HepG2 (cell line): Measurements from ENCODE around the gene ANKRD52. TPM values are rescaled to one million over a fixed set of nuclear protein-coding genes. Genes with fewer than 3 reads are reported as not detected.
"Not testable (repeated sequence)": the region's sequence is repeated elsewhere in the genome, so short reads cannot be mapped to it uniquely, and the experiment has no call there.

Source experiments
- ATAC-seq: fragments of 200-7000 bp; cut with Tn5 transposase; 3 replicates; pipeline ENCODE4 v1.9.1; 2020; ENCODE audit warnings: mild to moderate bottlenecking, moderate library complexity
- BruUV-seq: library from RNA; stranded (reverse); fragments of 400-500 nt; replicated peaks from 2 replicates; lab custom pipeline; 2021; lab: Mats Ljungman, UMichigan
- CTCF ChIA-PET: fragments of 300-600 bp; formaldehyde crosslinking; extraction: SDS; loops from one replicate; lab custom pipeline; 2021; ENCODE audit warnings: low total read pairs, inconsistent platforms, low intra/inter-chr PET ratio; lab: Yijun Ruan, JAX
- POLR2A ChIA-PET: fragments of 350-600 bp; sonication (Branson Sonifier 250); formaldehyde crosslinking; loops from one replicate; lab custom pipeline; 2020; ENCODE audit warnings: antibody characterized with exemption, inconsistent platforms; lab: Yijun Ruan, JAX
- DNase-seq: peaks from one replicate; pipeline ENCODE4 v3.0.0-alpha.2; 2015; ENCODE audit warnings: low spot score
- FAIRE-seq: peaks from 3 replicates; lab custom pipeline; 2011; peaks lifted over from hg19 to GRCh38; lab: Jason Lieb, UNC
- H2AFZ ChIP-seq: one replicate; pipeline ENCODE4 v1.6.1; 2011; ENCODE audit warnings: low read length, inconsistent platforms
- H3K27ac ChIP-seq: fragments of 300-600 bp; 3 replicates; pipeline ENCODE4 v1.8.0; 2011; ENCODE audit warnings: mixed run types, mild to moderate bottlenecking, mixed read lengths, low read length, inconsistent platforms; ENCODE audit not compliant: insufficient read depth; ENCODE audit errors: extremely low read length
- H3K27me3 ChIP-seq, 2 experiments: fragments of 200-600 bp in 1 of 2; 2 replicates in 1 of 2; 3 replicates in 1 of 2; pipeline versions ENCODE4 v1.6.0 to v1.8.0; 2011; ENCODE audit warnings: low read length in 2 of 2, mild to moderate bottlenecking in 2 of 2, moderate library complexity in 2 of 2, inconsistent platforms in 1 of 2; ENCODE audit not compliant: insufficient read depth in 2 of 2, control insufficient read depth in 1 of 2
- H3K36me3 ChIP-seq, 2 experiments: fragments of 200-600 bp in 1 of 2; replicated peaks in 1 of 2; 2 replicates in 1 of 2; 3 replicates in 1 of 2; pipeline versions ENCODE4 v1.5.1 to v1.8.0; 2011; ENCODE audit warnings: low read length in 2 of 2, inconsistent platforms in 1 of 2; ENCODE audit not compliant: insufficient read depth in 2 of 2, control insufficient read depth in 1 of 2
- H3K4me1 ChIP-seq: 2 replicates; pipeline ENCODE4 v1.5.1; 2012; ENCODE audit warnings: low read length, inconsistent platforms; ENCODE audit not compliant: insufficient read depth
- H3K4me2 ChIP-seq: 2 replicates; pipeline ENCODE4 v1.6.0; 2011; ENCODE audit warnings: low read depth, low read length, inconsistent platforms
- H3K4me3 ChIP-seq, 3 experiments: fragments of 200-600 bp in 1 of 3; sonication (generic), shearing (Covaris generic) in 1 of 3; replicated peaks in 1 of 3; 2 replicates each; pipeline ENCODE4 v1.5.1; 2011 to 2016; ENCODE audit warnings: low read length in 3 of 3, inconsistent platforms in 2 of 3, low read depth in 2 of 3, mild to moderate bottlenecking in 2 of 3, control low read depth in 1 of 3, mixed read lengths in 1 of 3; ENCODE audit not compliant: insufficient read depth in 1 of 3
- H3K79me2 ChIP-seq: one replicate; pipeline ENCODE4 v1.6.1; 2011; ENCODE audit warnings: low read length, inconsistent platforms; ENCODE audit not compliant: insufficient read depth
- H3K9ac ChIP-seq: 2 replicates; pipeline ENCODE4 v1.6.0; 2011; ENCODE audit warnings: mild to moderate bottlenecking, low read depth, low read length, inconsistent platforms; ENCODE audit not compliant: insufficient read depth
- H3K9me3 ChIP-seq: 2 replicates; pipeline ENCODE4 v1.5.1; 2012; ENCODE audit warnings: mild to moderate bottlenecking, low read length
- H4K20me1 ChIP-seq: 2 replicates; pipeline ENCODE4 v1.6.0; 2011; ENCODE audit warnings: inconsistent platforms, mild to moderate bottlenecking, low read length, moderate library complexity; ENCODE audit not compliant: insufficient read depth
- POLR2G ChIP-seq: fragments of 200-400 bp; formaldehyde crosslinking; IDR thresholded peaks from 2 replicates; pipeline ENCODE4 v1.6.1; 2018; ENCODE audit warnings: mild to moderate bottlenecking, low read depth, low read length, moderate library complexity
- ZNF121 ChIP-seq: sonication (generic); formaldehyde crosslinking; IDR thresholded peaks from 2 replicates; pipeline ENCODE4 v1.5.0; 2020; ENCODE audit warnings: mild to moderate bottlenecking, missing genetic modification reagents
- WGBS: methylation state at CpG from one replicate; pipeline ENCODE4 v1.1.6; 2017; ENCODE audit warnings: low lambda C conversion rate; 5-methylcytosine and 5-hydroxymethylcytosine counted together
- in situ Hi-C: cut with HindIII; loops from 2 replicates; pipeline ENCODE4 v1.10.0; 2017; ENCODE audit warnings: low pct_unique_long_range_greater_than_20kb; ENCODE audit not compliant: extremely low pct_ligation_motif_present
- intact Hi-C: fragments of 100-400 bp; cut with micrococcal nuclease; formaldehyde crosslinking; loops from one replicate; pipeline ENCODE4 v1.10.0; 2022; ENCODE audit not compliant: unreplicated experiment
- polyA plus RNA-seq, 8 experiments: library from polyadenylated mRNA; depleted of rRNA in 3 of 8; stranded (reverse) in 7 of 8; unstranded in 1 of 8; fragments of >200 nt; fragmentation: Illumina TruSeq in 4 of 8; extraction: Trizol in 4 of 8; gene quantifications; 2 replicates each; pipeline versions ENCODE4 v1.2.1 to v1.2.3, GENCODE V29; 2011 to 2016; ENCODE audit warnings: low read depth in 4 of 8, missing spikeins in 1 of 8, mixed read lengths in 1 of 8; ENCODE audit not compliant: insufficient read depth in 1 of 8
- total RNA-seq, 5 experiments: library from RNA; depleted of rRNA; stranded (reverse); fragments of >200 nt; fragmentation: Illumina TruSeq; extraction: Trizol; gene quantifications; 2 replicates each; pipeline ENCODE4 v1.2.3, GENCODE V29; 2016; ENCODE audit warnings: low read depth in 1 of 5
- TF ChIP-seq, protein P1 (sequence below): sonication (generic); formaldehyde crosslinking; IDR thresholded peaks from 2 replicates; pipeline ENCODE4 v1.4.0; 2020; ENCODE audit warnings: missing genetic modification reagents

The ANKRD52 gene
- total and polyA plus RNA-seq, 2 of the 13 experiments (the other 11 are each of a cell fraction or from before 2014, with no cell fraction given) = 7.8 to 9.2 TPM

DNA sequence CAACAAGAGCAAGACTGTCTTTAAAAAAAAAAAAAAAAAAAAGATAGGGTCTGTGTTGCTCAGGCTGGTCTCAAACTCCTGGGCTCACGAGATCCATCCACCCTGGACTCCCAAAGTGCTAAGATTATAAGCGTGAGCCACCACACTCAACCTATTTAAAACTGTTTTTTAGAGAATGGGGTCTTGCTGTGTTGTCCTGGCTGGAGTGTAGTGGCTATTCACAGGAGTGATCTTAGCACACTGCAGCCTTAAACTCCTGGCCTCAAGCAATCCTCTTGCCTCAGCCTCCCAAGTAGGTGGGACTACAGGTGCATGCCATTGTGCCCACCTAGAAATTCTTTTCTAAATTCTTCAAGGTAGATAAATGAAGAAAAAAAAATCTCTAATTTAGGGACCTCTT lies 16.1 kb upstream of the ANKRD52 start:
- DNase-seq = no peak
- no peaks in the 10 kb centered on the region for H3K79me2 ChIP-seq
- no peak overlapping the region for H2AFZ ChIP-seq
- peak; percentile 57; the same call in 1 of the 2 replicates for TF ChIP-seq ZNF121 (CRISPR knock-in tag)
- TF ChIP-seq, protein P1, sequence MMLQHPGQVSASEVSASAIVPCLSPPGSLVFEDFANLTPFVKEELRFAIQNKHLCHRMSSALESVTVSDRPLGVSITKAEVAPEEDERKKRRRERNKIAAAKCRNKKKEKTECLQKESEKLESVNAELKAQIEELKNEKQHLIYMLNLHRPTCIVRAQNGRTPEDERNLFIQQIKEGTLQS (CRISPR knock-in tag) = no peak
- peaks cover 29 to 65% of the 10 kb centered on the region in 2 experiments; a peak in 4 of 5 replicates for H3K36me3 ChIP-seq
- no peak overlapping the region for H3K27ac ChIP-seq
- intact Hi-C loops (no loop called here), in situ Hi-C loops (no loop called here)
- H3K9ac ChIP-seq = no peak overlapping the region
- POLR2A ChIA-PET = no interaction called here
- no peak for ATAC-seq
- no peaks in the 10 kb centered on the region for H3K27me3 ChIP-seq
- FAIRE-seq = no peak
- CTCF ChIA-PET = no interaction called here
- no peaks in the 10 kb centered on the region for H3K9me3 ChIP-seq
- H4K20me1 ChIP-seq = no peaks in the 10 kb centered on the region
- H3K4me2 ChIP-seq = no peak overlapping the region
- no peak overlapping the region for H3K4me3 ChIP-seq
- no peaks in the 10 kb centered on the region for H3K4me1 ChIP-seq
- WGBS = 91% methylated on average over 2 of the region's 2 CpGs
- BruUV-seq = no TSS peak

GRCh38 chr12:56272468-56272867 lies 14.3 kb upstream of the ANKRD52 start:
- H3K9ac ChIP-seq, ATAC-seq, H3K9me3 ChIP-seq, H2AFZ ChIP-seq, H3K4me3 ChIP-seq, DNase-seq, intact Hi-C loops, BruUV-seq, FAIRE-seq, H3K27me3 ChIP-seq, H3K79me2 ChIP-seq, H3K4me1 ChIP-seq, in situ Hi-C loops, H4K20me1 ChIP-seq, CTCF ChIA-PET, H3K4me2 ChIP-seq, H3K27ac ChIP-seq: not testable (repeated sequence)
- 94% methylated on average over 2 of the region's 2 CpGs for WGBS
- POLR2A ChIA-PET = interaction anchor here (1.3 kb wide), 1 partner anchor 51 kb away, joined by 3 read pairs; the partner anchor contains the start of gene RNF41
- TF ChIP-seq POLR2G = peak; percentile 31; the same call in 1 of the 2 replicates
- peaks cover 26 to 50% of the 10 kb centered on the region in 2 experiments; a peak in 4 of 5 replicates for H3K36me3 ChIP-seq
